GM10266 (cell line): ENCODE results near the gene UMODL1.

Experiments used
- DNase-seq: peaks from one replicate; pipeline ENCODE4 v3.0.0; 2012; ENCODE audit errors: extremely low spot score
- CTCF ChIP-seq: IDR thresholded peaks from 2 replicates; pipeline ENCODE4 v1.5.1; 2012; ENCODE audit warnings: mild to moderate bottlenecking, low read depth; ENCODE audit not compliant: control insufficient read depth, insufficient read depth; ENCODE audit errors: missing control alignments

UMODL1 gene

GRCh38 chr21:42043961-42044360, 27.2 kb upstream of the UMODL1 start:
- TF ChIP-seq CTCF = no peak
- DNase-seq = no peak

- no peak for DNase-seq
- no peak for TF ChIP-seq CTCF
Observed at GRCh38 chr21:42044871-42045495, 26.1 kb upstream of the UMODL1 start.

GRCh38 chr21:42047821-42048613, 23.1 kb upstream of the UMODL1 start:
- no peak for DNase-seq

GRCh38 chr21:42048870-42049577, 22.1 kb upstream of the UMODL1 start:
- no peak for TF ChIP-seq CTCF
- DNase-seq = no peak

More at GRCh38 chr21:42047821-42048613, 23.1 kb upstream of the UMODL1 start:
- TF ChIP-seq CTCF = no peak

- TF ChIP-seq CTCF = no peak
- no peak for DNase-seq
Observed at GRCh38 chr21:42049578-42050430, 21.3 kb upstream of the UMODL1 start.

GRCh38 chr21:42051788-42052187, 19.3 kb upstream of the UMODL1 start:
- DNase-seq = no peak
- TF ChIP-seq CTCF = no peak
